Measurements from ENCODE around the gene PGBD5.
"Not testable (repeated sequence)": the region's sequence is repeated elsewhere in the genome, so short reads cannot be mapped to it uniquely, and the experiment has no call there.

The PGBD5 gene

DNA sequence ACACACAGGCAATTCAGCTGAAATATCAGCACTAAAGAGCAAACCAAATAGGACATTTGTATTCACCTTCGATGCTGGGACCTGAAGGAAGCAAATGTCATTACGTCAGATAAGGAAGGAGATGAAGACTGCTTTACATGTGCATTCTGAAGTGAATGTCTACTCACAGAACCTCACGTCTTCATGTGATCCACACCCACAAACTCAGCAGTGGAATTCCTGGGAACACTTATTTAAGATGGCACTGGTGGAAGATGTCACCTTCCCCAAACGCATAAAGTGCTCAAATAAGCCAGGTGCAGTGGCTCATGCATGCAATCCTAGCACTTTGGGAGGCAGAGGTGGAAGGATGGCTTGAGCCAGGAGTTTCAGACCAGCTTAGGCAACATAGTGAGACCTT, 11.4 kb downstream of the PGBD5 start:
- Histone ChIP-seq H3K4me1 (peaks cover 20% of the 10 kb centered on the region), H3K27me3 (no peaks in the 10 kb centered on the region), H3K4me3 (ENCODE audit: low read depth, low read length) (no peak overlapping the region), H3K36me3 (no peaks in the 10 kb centered on the region), H3K9me3 (no peaks in the 10 kb centered on the region)
- TF ChIP-seq, protein P1, sequence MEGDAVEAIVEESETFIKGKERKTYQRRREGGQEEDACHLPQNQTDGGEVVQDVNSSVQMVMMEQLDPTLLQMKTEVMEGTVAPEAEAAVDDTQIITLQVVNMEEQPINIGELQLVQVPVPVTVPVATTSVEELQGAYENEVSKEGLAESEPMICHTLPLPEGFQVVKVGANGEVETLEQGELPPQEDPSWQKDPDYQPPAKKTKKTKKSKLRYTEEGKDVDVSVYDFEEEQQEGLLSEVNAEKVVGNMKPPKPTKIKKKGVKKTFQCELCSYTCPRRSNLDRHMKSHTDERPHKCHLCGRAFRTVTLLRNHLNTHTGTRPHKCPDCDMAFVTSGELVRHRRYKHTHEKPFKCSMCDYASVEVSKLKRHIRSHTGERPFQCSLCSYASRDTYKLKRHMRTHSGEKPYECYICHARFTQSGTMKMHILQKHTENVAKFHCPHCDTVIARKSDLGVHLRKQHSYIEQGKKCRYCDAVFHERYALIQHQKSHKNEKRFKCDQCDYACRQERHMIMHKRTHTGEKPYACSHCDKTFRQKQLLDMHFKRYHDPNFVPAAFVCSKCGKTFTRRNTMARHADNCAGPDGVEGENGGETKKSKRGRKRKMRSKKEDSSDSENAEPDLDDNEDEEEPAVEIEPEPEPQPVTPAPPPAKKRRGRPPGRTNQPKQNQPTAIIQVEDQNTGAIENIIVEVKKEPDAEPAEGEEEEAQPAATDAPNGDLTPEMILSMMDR (IDR thresholded peaks at IDR 0.05; ENCODE audit: low read depth, low read length) = no peak
- no peak for DNase-seq

- H3K9me3 ChIP-seq = no peaks in the 10 kb centered on the region
- TF ChIP-seq, protein P1 (IDR thresholded peaks at IDR 0.05; ENCODE audit: low read depth, low read length) = no peak
- no peaks in the 10 kb centered on the region for H3K27me3 ChIP-seq
- H3K36me3 ChIP-seq = no peaks in the 10 kb centered on the region
- H3K4me3 ChIP-seq (ENCODE audit: low read depth, low read length) = no peak overlapping the region
- no peak for DNase-seq
- peaks cover 20% of the 10 kb centered on the region for H3K4me1 ChIP-seq
Measured at GRCh38 chr1:230414102-230414501, 12.0 kb downstream of the PGBD5 start.

DNA sequence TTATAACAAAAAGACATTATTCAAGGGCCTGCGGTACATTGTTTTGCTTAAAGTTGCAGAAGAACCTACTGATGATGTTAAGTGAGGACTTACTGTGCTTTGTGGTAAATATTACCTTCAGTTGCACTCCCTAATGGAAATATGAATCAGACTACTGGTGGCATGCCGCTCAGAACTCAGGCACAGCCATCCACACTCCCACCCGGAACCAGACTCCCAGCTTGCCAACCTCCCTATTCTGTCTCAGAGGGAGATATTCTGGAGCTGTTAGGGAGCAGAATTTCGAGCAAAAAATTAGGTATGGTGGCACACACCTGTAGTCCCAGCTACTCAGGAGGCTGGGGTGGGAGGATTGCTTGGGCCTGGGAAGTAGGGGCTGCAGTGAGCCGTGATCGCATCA, 13.1 kb downstream of the PGBD5 start:
- Histone ChIP-seq H3K36me3 (no peaks in the 10 kb centered on the region), H3K4me1 (peaks cover 20% of the 10 kb centered on the region), H3K4me3 (ENCODE audit: low read depth, low read length) (no peak overlapping the region), H3K9me3 (no peaks in the 10 kb centered on the region), H3K27me3 (no peaks in the 10 kb centered on the region)
- TF ChIP-seq, protein P1 (IDR thresholded peaks at IDR 0.05; ENCODE audit: low read depth, low read length) = no peak
- DNase-seq = no peak

DNA sequence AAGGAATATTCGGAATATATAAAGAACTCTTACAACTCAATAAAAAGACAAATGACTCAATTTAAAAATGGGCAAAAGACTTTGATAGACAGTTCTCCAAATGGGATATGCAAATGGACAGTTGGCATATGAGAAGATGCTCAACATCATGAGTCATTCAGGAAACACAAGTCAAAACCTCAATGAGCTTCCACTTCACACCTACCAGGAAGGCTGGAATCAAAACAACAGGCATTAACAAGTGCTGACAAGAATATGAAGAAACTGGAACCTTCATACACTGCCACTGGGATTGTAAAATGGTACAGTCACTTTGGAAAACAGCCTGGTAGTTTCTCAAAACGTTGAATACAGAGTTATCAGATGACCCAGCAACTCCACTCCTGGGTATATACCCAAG, 17.2 kb downstream of the PGBD5 start:
- TF ChIP-seq, protein P1 (IDR thresholded peaks at IDR 0.05; ENCODE audit: low read depth, low read length) = no peak
- Histone ChIP-seq H3K9me3 (no peaks in the 10 kb centered on the region), H3K4me1 (peaks cover under 1% of the 10 kb centered on the region), H3K4me3 (ENCODE audit: low read depth, low read length) (no peak overlapping the region), H3K27me3 (no peaks in the 10 kb centered on the region), H3K36me3 (no peaks in the 10 kb centered on the region)
- no peak for DNase-seq

DNA sequence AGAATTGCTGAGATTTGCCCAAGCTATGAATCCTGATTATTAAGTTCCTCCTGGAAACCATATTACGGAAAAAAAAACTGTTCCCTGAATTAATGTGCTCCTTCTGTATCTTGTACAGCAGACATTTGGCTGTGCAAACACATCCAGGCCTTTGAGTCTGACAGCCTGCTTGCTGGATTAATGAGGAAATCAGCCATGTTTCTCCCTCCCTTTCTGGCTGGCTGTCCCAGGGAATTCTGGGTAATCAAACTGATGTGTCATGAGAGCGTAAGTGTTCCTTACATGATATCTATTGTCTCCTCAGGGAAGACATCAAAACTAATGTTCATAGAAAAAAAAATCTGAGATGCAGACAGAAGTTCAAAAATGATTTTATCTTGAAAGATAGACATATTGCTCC, 18.8 kb downstream of the PGBD5 start:
- TF ChIP-seq, protein P1 (IDR thresholded peaks at IDR 0.05; ENCODE audit: low read depth, low read length) = no peak
- no peaks in the 10 kb centered on the region for H3K9me3 ChIP-seq
- H3K4me1 ChIP-seq = no peaks in the 10 kb centered on the region
- H3K4me3 ChIP-seq (ENCODE audit: low read depth, low read length) = no peak overlapping the region
- no peak for DNase-seq
- no peaks in the 10 kb centered on the region for H3K27me3 ChIP-seq
- H3K36me3 ChIP-seq = no peaks in the 10 kb centered on the region

GRCh38 chr1:230406727-230407126, 19.4 kb downstream of the PGBD5 start:
- H3K9me3 ChIP-seq; H3K27me3 ChIP-seq; H3K36me3 ChIP-seq; DNase-seq; H3K4me1 ChIP-seq; H3K4me3 ChIP-seq (ENCODE audit: low read depth, low read length): not testable (repeated sequence)

GRCh38 chr1:230403442-230403841, 22.7 kb downstream of the PGBD5 start:
- no peaks in the 10 kb centered on the region for H3K4me1 ChIP-seq
- no peaks in the 10 kb centered on the region; the same call in 1 of the 2 replicates for H3K36me3 ChIP-seq
- H3K4me3 ChIP-seq (ENCODE audit: low read depth, low read length) = no peak overlapping the region
- no peaks in the 10 kb centered on the region for H3K27me3 ChIP-seq
- H3K9me3 ChIP-seq = no peaks in the 10 kb centered on the region
- DNase-seq = no peak
- TF ChIP-seq, protein P1 (IDR thresholded peaks at IDR 0.05; ENCODE audit: low read depth, low read length) = no peak

Data from BE2C (cell line).